Activated CD4-positive, alpha-beta T cell treated with anti-CD3 and anti-CD28 coated beads, Interleukin-10, Interleukin-2, amounts not matched to agents 100 ng/mL and 50 ng/mL, durations not matched to agents 16 hours and 8 hours (primary cell): ENCODE measurements around the gene ZNF580.

Experiments
- DNase-seq: peaks from one replicate; pipeline ENCODE4 v3.0.0-alpha.2; 2020

The ZNF580 gene

DNA sequence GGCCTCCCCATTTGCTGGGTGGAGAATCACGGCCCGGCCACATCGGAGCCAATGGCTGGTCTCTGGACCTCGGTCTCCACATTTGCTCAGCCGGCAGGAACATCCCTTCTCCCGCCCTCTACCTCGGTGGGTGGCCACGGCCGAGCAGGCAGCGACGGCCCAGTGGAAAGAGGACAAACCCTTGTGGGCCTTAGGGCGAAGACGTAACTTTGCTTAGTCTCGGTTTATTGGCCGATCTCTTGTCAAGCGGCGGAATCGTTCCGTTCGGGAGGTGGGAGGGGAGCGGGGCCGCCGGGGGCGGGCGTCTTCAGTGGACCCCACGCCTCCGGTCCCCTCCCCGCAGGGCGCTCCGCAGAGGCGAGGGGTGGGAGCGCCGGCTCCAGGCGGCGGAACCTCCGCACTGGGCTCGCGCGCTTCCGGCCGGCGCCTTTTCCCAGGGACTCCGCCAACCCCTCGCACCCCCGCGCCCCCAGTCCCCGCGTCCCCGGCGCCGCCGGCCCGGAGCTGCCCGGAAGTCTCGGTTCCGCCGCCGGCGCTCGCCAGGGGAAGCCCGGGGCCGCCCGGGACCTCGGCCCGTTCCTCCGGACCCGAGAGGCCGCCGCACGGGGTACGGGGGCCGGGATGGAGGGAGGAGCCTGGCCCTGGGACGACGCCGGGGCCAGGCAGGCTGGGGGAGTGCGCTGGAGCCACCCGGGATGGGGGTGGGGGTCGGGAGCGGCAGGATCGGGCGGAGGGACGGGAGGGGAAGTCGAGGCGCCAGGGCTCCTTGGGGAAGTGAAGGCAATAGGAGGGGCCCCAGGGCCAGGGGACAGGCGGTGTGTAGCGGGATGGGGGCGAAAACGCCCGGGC, at the start of gene ZNF580:
Gene ZNF580, plus strand, starts transcription at position 426 of the 849 bp plus-strand sequence. CDS start 1,507 bp downstream, outside the sequence.
- peak; percentile 81 for DNase-seq

GRCh38 chr19:55591555-55591954, 49.2 kb upstream of the ZNF580 start:
- DNase-seq: no peak

- DNase-seq: no peak
Measured at GRCh38 chr19:55592391-55593090, 48.3 kb upstream of the ZNF580 start.

DNA sequence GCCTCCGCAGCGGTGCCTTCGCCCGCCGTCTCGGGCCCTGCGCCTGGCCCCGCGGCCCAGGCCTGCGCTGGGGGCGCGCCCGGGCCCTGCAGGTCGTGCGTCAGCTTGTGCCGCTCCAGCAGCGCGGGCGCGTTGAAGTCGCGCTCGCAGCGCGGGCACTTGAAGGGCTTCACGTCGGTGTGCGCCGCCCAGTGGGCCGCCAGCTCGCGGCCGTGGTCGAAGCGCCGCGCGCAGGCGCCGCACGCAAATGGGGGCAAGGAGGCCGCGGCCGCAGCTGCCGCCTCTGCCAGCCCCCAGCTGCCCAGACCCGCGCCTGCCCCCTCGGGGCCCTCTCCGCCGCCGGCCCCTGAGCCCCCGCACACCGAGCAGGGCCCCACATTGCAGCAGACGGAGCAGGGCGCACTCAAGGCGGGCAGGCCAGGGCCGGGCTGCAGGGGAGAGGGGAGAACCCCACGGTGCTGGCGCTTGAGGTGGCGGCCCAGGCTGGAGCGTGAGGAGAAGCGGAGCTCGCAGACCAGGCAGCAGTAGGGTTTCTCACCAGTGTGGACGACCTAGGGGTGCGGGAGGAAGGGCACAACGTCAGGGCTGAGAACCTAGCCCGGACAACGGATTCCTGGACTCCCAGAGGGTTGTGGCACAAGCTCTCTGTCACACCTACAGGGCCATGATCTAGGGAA, 47.6 kb upstream of the ZNF580 start:
- DNase-seq: no peak

DNA sequence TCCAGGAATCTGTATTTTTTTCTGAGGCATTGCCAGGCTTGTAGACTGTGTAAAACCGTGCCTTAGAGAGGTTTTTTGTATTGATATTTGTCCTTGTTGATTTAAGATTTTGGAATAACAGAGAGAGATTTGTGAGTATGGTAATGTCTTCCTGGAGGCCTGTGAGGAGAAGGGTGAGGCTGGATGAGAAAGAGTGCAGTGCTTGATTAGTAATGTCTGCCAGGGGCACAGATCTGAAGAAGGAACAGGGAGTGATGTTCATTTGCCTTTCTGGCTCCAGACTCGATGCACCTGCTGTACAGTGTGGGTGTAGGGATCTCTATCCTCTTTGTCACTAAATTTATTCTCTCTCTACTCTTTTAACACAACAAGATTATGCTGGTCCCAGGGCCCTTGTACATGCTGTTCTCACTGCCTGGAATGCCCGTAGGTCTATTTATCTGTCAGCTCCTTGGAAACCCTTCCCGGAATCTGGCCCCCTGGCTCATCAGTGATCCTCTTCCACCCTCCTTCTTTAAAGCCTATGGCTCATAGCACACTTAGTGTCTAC, 45.7 kb upstream of the ZNF580 start:
- DNase-seq: no peak

GRCh38 chr19:55596304-55596703, 44.5 kb upstream of the ZNF580 start:
- DNase-seq: no peak

DNA sequence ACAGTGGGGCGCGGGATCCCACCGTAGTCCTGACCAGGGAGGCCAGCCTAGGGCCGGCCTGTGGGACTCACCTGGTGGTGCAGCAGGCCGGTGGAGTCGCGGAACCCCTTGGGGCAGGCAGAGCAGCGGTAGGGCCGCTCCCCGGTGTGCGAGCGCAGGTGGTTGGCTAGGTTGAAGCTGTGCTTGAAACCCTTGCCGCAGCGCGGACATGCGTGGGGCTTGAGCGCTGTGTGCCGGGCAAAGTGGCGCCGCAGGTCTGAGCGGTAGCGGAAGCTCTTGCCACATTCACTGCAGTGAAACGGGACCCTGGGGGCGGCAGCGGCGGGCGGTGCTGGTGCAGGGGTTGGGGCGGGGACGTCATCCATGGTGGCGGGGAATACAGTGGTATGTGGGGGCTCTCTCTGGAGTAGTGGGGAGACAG, 43.3 kb upstream of the ZNF580 start:
- no peak for DNase-seq

DNA sequence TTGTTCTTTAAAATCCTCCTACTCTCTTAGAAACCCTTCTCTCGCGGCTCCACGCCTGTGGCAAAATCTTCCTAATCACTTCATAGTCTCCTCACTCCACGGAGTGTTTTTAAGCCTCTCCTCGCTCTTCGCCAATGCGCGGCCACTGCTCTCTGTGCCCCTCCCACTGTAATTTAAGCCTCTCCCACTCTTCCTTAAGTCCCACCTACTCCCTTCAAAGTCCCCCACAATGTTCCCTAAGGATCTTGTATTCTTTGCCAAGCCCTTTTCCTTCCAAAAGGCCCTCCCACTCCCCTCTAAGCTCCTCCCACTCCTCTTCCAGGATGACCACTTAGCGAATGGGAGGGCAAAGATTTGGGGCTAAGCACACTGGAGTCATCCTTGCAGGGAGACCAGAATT, 42.8 kb upstream of the ZNF580 start:
- no peak for DNase-seq

GRCh38 chr19:55598719-55599467, 41.9 kb upstream of the ZNF580 start:
- peak; percentile 97 for DNase-seq

- DNase-seq: peak; percentile 99
Measured at GRCh38 chr19:55599468-55599841, 41.3 kb upstream of the ZNF580 start, which contains the start of gene FIZ1. FIZ1 (minus strand) TSS chr19:55599517; CDS start chr19:55597865, 1,652 bp downstream.

GRCh38 chr19:55599842-55600661, 40.8 kb upstream of the ZNF580 start, which contains the start of gene ZNF524:
ZNF524 (plus strand) TSS chr19:55600288; CDS start chr19:55602113, 1,825 bp downstream.
- DNase-seq: peak; percentile 92

DNA sequence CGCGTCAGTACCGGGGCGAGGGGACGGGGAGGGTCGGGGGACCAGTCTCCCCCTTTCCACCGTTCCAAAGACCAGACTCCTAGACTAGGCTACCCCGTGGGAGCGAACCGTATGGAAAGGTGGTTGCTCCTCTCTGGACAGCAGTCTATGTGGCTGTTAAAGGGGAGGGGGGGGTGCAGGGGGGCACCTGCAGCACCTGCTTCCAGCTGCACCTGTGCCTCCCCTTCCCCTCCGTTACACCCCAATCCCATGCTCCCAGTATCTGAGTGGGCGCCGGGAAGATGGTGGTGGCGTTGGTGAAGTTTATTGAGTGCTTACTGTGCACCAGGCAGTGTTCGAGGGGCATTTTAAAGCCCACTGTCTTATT, 40.2 kb upstream of the ZNF580 start:
- DNase-seq: no peak

GRCh38 chr19:55601084-55601483, 39.7 kb upstream of the ZNF580 start:
- DNase-seq: no peak

DNA sequence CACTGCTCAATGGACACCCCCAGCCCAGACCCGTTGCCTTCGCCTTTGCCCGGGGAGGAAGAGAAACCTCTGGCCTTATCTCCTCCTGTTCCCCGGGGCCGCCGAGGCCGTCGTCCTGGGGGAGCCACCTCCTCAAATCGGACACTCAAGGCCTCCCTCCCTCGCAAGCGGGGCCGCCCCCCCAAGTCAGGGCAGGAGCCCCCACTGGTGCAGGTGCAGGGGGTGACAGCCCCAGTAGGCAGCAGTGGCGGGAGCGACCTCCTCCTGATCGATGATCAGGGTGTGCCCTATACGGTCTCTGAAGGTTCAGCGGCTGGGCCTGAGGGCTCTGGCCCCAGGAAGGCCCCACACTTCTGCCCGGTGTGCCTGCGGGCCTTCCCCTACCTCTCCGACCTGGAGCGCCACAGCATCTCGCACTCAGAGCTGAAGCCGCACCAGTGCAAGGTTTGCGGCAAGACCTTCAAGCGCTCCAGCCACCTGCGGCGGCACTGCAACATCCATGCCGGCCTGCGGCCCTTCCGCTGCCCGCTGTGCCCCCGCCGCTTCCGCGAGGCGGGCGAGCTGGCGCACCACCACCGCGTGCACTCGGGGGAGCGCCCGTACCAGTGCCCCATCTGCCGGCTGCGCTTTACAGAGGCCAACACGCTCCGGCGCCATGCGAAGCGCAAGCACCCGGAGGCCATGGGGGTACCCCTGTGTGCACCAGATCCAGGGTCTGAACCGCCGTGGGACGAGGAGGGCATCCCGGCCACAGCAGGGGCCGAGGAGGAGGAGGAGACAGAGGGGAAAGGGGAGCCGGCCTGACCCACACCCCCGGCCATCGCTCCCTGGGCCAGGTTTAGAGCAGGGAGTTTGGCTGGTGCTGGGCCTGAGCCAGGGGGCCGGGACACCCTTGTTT, 38.4 kb upstream of the ZNF580 start:
- no peak for DNase-seq

GRCh38 chr19:55603115-55603514, 37.7 kb upstream of the ZNF580 start:
- no peak for DNase-seq

GRCh38 chr19:55603581-55604292, 37.1 kb upstream of the ZNF580 start:
- DNase-seq: no peak

- DNase-seq: peak; percentile 99
Measured at GRCh38 chr19:55605207-55605636, 35.6 kb upstream of the ZNF580 start.

- DNase-seq: peak; percentile 78
Measured at GRCh38 chr19:55605637-55606470, 34.9 kb upstream of the ZNF580 start, which contains the start of gene ZNF865. ZNF865 (plus strand) TSS chr19:55605647; CDS start chr19:55613619, 7,972 bp downstream.

GRCh38 chr19:55606471-55606787, 34.4 kb upstream of the ZNF580 start:
- DNase-seq: no peak
